ENCODE results near the gene RNF214.

Gene RNF214

DNA sequence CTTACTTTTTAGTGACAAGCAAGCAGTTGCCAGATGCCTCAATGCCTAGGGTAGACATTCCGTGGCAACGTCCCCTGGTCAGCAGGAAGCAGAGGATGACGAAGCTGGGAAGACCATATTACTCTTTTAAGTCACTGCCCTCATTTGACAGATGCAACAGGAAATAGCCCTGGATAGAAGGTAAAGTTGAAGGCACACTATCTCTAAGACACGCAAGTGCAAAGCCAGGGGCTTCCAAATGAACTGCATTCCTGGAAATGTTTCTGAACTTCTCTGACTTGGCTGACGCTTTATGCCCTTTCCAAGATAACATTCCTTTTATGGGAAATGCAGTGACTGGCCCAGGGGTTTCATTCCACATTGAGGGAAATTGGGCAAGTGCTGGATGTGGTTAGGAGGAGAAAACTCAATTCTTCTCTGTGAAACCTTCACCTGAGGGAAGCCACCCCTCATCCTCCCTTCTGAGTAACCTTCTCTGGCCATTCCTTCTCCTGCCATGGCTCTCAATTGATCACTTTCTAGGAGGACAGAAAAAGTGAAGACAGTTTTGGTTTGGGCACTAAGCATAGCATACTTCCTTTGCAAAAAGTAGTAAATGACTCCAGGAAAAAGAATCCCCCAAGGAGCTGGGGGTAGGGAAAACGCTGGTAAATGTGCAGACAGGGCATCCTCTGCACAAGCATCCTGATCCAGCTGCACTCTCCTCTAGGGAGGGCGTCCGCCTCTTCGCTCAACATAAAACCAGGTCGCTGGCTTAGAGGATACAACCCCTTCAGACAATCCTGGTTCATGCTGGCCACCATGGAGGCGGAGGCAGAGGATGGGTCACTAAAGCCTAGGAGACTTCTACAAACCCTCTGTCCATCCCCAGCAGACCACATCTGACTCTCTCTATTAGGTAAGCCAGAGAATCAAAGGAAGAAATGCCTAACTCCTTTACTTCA lies 15.1 kb upstream of the RNF214 start:
- no peak for DNase-seq

DNA sequence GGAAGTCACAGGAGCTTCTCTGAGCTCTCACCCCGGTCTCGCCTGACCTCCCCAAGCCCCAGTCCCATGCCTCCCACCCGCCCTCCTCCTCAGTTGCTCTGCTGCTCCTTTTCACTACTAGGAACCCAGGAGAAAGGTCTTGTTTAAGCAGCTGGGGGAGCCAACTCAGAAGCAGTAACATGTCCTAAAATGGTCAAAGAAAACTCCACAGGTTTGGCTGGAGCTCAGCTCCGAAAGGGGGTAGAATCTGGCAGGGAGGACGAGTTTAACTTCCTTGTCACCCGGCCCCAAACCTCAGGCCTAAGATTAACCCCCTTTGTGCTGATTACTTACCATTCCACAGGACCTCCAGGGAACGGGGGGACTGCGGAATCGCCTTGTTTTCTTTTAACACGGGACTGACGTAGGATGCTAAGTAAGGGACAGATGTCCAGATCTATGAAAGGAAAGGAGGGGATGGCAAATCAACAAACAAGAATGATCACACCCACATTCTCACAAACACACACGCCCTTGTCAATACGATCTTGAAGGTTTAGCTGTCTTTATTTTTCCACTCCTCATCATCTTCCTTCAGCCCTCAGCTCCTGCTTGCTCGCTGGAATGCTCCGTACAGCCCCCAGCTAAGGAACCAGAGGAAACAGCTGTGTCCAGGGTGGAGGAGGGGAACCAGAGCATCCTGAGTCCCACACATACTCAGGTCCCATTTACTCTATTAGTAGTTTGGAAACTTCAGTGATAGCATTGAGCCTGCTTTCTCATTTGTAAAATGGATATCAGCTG lies 14.1 kb upstream of the RNF214 start:
- no peak for DNase-seq

- no peak for DNase-seq
Measured at GRCh38 chr11:117219001-117219400, 13.5 kb upstream of the RNF214 start.

DNA sequence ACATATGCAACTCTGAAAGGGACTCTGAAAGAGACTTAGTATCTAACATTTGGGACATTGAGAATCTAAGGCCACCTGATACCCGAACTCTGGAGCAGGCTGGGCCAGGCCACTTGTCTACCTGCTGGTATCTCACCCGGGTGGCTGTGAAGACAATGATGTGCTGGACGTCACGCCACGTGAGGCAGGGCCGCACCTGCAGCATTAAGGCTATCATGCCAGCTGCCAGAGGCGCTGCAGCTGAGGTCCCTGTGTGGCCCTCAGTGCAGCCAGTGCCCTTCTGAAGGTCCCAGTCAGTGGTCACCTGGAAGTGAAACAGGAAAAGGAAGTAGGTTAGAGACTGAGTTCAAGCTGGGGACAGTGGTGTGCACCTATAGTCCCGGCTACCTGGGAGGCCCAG lies 13.0 kb upstream of the RNF214 start:
- DNase-seq = no peak

GRCh38 chr11:117219995-117220394 lies 12.5 kb upstream of the RNF214 start:
- no peak for DNase-seq

- DNase-seq = no peak
Measured at GRCh38 chr11:117220568-117220967, 11.9 kb upstream of the RNF214 start.

DNA sequence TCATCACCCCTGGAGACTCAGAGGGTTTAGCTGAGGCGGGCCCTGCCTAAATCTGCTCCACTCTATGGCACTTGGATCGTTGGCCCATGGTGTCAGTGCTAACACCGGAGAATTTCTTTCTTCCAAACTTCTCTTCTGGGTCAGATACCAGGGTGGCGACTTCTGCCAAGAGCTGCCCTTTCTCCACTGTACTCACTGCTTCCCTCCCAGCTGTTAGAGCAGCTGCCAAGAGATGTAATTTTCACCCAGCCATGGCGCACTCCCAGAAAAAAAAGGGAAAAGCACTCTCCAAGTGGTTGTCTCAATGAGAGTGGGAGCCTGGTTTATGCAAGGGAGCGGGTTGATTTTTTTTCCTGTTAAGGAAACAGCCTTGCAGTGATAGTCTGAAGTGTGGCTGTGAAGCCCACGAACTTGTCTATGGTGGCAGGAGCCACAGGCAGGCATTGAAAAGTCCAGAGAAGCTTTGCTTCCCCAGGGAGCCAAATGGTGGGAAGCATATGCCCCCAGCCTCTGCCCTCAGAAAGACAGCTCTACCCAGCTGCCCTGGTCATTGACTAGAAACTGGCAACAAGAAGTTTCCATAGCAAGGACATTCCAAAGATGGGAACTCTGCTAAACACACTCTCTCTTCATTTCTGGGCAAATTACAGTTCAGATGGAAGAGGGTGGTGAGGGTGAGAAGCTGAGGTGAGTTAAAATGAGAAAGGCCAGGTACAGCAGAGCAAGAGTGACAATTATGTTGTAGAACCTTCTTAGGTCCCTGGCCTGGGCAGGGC lies 11.3 kb upstream of the RNF214 start:
- no peak for DNase-seq

DNA sequence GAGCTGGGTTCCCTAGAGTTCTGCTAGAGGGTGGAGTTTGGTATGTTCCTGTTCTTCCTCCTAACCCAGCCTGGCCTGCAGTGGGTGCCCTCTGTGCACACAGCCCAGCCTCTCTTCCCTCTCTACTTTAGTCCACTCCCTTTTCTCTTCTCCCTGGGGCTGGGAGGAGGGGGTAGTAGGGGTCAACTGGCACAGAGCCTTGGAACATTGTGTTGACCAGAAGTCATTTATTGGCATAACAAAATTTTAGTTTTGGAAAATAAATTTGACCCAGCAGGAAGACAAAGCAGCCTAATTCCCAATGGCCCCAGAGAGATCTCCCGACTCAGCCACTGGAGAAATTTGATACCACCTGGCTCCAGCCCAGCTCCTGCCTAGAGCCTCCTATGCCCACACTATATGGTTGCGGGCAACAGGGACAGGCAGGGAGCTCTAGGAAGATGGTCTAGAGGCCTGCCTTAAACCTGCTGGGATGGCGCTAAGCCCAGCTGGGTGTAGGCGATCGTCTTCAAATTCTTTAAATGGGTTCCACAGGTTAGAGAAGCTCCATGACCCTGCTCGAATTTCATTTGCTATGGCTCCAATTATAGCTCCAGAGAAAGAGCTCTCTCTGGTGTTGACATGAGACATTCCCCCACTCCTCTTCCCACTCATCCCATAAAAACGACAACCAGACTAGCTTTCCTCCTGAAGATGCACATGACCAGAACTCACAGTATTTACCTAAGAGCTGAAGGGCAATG lies 10.5 kb upstream of the RNF214 start:
- DNase-seq = no peak

- DNase-seq = no peak
Measured at GRCh38 chr11:117222991-117223740, 9.3 kb upstream of the RNF214 start.

- DNase-seq = no peak
Measured at GRCh38 chr11:117223741-117224689, 8.5 kb upstream of the RNF214 start.

GRCh38 chr11:117225553-117226170 lies 6.8 kb upstream of the RNF214 start:
- DNase-seq = no peak

GRCh38 chr11:117226388-117227385 lies 5.8 kb upstream of the RNF214 start:
- DNase-seq = peak; percentile 81

DNA sequence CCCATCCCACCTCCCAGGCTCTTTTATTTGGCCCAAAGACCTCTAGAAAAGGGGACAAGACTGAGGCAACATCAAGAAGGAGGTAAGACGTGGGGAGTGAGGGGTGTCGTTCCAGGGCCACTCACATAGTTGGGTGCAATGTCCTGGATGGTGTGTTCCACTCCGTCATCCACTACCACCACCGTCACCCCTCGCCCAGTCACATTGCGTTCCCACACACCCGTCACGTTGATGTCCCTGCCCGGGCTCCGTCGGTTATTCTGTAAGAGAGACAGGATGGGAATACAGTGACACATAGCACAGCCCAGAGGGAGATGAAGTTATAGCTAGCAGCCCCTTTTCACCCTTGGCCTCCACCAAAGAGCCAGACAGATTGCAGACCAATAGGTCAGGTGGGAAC lies 4.4 kb upstream of the RNF214 start:
- no peak for DNase-seq

- no peak for DNase-seq
Measured at GRCh38 chr11:117229411-117229810, 3.1 kb upstream of the RNF214 start.

DNA sequence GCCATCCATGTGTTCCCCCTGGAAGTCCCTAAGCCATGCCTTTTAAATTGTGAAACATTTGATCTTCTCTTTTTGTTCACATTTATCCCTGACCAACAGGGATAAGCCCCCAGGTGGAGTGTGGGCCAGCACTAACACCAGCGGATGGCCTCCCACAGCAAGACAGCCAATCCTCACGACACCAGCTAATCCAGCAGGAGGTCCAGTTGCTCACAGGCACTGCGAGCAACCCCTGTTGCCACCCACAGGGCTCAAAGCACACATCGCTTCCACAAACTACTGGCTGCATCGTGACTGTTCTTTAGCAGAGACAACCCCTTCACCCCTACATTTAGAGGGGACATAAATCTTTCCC lies 2.6 kb upstream of the RNF214 start:
- DNase-seq = no peak

DNA sequence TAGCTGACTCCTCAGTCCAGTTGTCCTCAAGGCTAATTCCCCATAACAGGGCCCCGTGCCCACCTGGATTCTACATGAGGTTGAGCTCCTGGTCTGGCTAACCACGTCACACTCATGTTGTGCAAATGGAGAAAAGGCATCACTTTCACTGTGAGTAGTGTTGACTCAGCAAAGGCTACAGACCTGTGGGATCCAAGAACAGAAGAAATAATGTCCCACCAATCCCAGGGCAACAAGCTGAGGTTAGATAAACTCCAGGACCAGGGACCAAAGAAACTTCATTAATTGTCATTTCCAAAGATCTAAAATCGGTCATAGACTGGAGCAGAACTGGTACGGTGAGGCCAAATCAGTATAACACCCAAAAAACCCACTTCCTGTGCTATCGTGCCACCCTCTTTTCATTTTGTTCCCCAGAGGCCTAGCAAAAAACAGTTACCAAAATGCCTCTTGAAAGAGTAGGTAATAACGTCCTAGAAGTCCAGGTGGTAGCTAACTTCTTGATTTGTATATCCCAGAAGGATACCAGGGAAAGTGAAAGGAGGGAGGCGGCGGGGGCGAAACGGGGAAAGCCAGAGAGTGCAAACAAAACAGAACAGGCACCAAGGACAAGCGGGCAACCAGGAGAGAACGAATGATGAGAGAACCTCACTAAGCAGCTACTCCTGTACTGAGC lies 2.0 kb upstream of the RNF214 start:
- DNase-seq = no peak

DNA sequence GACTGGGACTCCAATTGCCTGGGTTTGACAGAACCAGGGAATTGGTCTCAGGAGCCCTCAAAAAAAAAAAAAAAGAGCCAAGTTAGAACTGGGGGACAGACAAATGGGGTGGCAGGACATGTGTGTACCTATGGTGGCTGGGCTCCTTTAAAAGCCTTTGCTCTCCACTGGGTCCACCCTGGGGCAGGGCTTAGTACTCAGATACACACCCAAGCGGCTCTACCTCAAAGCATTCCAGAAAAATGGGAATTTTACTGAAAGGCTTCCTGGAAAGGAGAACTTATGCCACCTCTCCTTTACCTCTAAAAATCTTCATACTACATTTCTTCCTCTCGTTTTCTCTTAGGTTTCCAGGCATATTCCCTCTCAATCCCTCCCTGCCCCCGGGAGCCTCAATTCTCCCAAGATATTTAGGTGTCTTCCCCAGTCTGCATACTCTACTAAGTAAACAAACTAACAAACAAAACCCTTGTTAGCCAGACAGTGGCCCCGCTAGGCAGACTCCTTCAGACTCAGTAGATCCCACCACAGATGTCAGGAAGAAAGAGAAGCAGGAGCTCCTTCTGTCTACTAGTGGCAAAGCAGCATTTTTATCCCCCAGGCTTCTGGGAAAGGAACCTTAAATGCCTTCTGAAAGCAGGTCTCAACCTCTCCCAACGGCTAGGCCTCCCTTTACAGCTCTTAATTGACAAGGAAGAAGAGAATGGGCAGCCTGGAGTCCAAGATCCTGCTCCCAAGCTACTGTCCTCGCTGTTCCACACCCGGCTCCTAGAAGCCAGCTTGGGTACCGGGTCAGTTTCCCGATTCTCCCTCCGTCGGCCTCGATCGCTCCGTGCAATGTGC lies 1.3 kb upstream of the RNF214 start:
- DNase-seq = no peak

DNA sequence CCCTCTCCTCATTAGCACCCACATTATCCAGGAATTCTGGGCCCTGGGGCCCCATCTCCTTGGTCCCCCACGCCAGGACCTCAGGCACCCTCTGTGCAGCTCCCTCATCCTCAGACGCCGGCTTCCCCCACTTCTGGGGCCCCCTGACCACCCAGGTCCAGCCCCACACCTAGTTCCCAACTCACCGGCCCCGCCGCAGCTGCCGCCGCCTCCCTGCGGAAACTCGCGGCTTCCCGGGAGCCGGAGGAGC lies 704 bp upstream of the RNF214 start, which contains the start of gene PCSK7:
TSS of gene PCSK7 (minus strand) at position 232 of the 250 bp plus-strand sequence. CDS start 2,229 bp downstream, outside the sequence.
- DNase-seq = no peak

All from NCI-H774 (cell line).